Body of pancreas (tissue), 4 donors: ENCODE measurements around the gene PGA4. TPM values are rescaled to one million over a fixed set of nuclear protein-coding genes. Genes with fewer than 3 reads are reported as not detected.

ENCODE experiments used
- ATAC-seq: fragments of 150-250 bp; one replicate; pipeline ENCODE4 v1.9.1; 2016
- DNase-seq, 4 donors: peaks; one replicate each; pipeline ENCODE4 v3.0.0-alpha.2; 2019
- H3K27ac ChIP-seq, 4 donors: fragments of 200-600 bp; sonication (generic); 1 replicate in 3 of 4; 2 replicates in 1 of 4; pipeline versions ENCODE4 v1.5.1 to v1.6.1; 2016 to 2019; ENCODE audit warnings: mild to moderate bottlenecking in 1 of 4, mixed read lengths in 1 of 4, moderate library complexity in 1 of 4
- H3K27me3 ChIP-seq, 2 donors: fragments of 200-600 bp; sonication (generic); one replicate each; pipeline ENCODE4 v1.6.0; 2016; ENCODE audit warnings: mild to moderate bottlenecking in 1 of 2
- H3K36me3 ChIP-seq, 2 donors: fragments of 200-600 bp; sonication (generic); replicated peaks in 1 of 2; 2 replicates each; pipeline ENCODE4 v1.5.1; 2016; ENCODE audit warnings: low read depth in 2 of 2; ENCODE audit not compliant: insufficient read depth in 1 of 2
- H3K4me1 ChIP-seq: fragments of 200-600 bp; sonication (generic); one replicate; pipeline ENCODE4 v1.6.0; 2016
- H3K4me3 ChIP-seq, 2 donors: fragments of 200-600 bp; sonication (generic); 1 replicate in 1 of 2; 2 replicates in 1 of 2; pipeline ENCODE4 v1.5.1; 2016 to 2019
- H3K9me3 ChIP-seq, 3 donors: fragments of 200-600 bp; sonication (generic); 1 replicate in 2 of 3; 2 replicates in 1 of 3; pipeline ENCODE4 v1.5.1; 2016
- POLR2A ChIP-seq, 3 donors: fragments of 450-650 bp; IDR thresholded peaks; one replicate each; pipeline ENCODE4 v1.6.1; 2016; ENCODE audit warnings: antibody characterized with exemption in 3 of 3, mild to moderate bottlenecking in 2 of 3
- WGBS, 2 donors: methylation state at CpG; one replicate each; pipeline ENCODE4 v1.1.5; 2017; 5-methylcytosine and 5-hydroxymethylcytosine counted together
- intact Hi-C: fragments of 100-400 bp; cut with DNase I; formaldehyde crosslinking; loops from one replicate; pipeline ENCODE4 v1.15.1; 2023
- total RNA-seq, 2 donors: library from RNA; depleted of rRNA; stranded (reverse); fragments of >200 nt; gene quantifications; one replicate each; pipeline ENCODE4 v1.1.0, GENCODE V29; 2016
- TF ChIP-seq, protein P1 (sequence below), 7 experiments: fragments of 450-650 bp in 4 of 7; fragments of 200-600 bp in 3 of 7; sonication (generic) in 3 of 7; IDR thresholded peaks; one replicate each; pipeline ENCODE4 v1.5.1; 2016 to 2019; ENCODE audit warnings: antibody characterized with exemption in 7 of 7

The PGA4 gene
- total RNA-seq, 2 donors from 2014 or later: 120 TPM; not detected in 1

DNA sequence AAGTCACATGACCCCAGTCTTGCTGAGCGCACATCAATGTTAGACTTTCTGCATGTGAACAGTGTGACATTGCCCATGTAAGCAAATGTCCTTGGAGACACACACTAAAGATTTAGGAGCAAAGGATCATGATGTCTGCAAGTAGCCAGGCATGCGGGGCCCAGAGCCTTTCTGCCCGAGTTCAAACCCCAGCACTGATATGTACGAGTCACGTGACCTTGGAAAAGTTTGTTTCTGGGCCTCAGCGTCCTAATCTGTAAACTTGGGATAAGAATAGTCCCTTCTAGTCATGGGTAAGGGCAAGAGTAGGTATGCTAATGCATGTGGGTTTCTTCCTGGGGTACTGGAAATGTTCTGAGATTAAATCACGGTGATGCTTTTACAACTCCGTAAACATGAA is 35.6 kb upstream of the PGA4 start:
- Histone ChIP-seq H3K36me3 (no peaks in the 10 kb centered on the region), H3K27me3 (no peaks in the 10 kb centered on the region), H3K9me3 (no peaks in the 10 kb centered on the region), H3K27ac (no peak overlapping the region), H3K4me1 (no peaks in the 10 kb centered on the region), H3K4me3 (no peak overlapping the region)
- no peak for TF ChIP-seq POLR2A (IDR thresholded peaks at IDR 0.05)
- TF ChIP-seq, protein P1, sequence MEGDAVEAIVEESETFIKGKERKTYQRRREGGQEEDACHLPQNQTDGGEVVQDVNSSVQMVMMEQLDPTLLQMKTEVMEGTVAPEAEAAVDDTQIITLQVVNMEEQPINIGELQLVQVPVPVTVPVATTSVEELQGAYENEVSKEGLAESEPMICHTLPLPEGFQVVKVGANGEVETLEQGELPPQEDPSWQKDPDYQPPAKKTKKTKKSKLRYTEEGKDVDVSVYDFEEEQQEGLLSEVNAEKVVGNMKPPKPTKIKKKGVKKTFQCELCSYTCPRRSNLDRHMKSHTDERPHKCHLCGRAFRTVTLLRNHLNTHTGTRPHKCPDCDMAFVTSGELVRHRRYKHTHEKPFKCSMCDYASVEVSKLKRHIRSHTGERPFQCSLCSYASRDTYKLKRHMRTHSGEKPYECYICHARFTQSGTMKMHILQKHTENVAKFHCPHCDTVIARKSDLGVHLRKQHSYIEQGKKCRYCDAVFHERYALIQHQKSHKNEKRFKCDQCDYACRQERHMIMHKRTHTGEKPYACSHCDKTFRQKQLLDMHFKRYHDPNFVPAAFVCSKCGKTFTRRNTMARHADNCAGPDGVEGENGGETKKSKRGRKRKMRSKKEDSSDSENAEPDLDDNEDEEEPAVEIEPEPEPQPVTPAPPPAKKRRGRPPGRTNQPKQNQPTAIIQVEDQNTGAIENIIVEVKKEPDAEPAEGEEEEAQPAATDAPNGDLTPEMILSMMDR (IDR thresholded peaks at IDR 0.05): no peak
- ATAC-seq (no peak), DNase-seq (no peak)
- 60 to 73% methylated on average over 7 to 8 of the region's 8 CpGs for WGBS, 2 donors
- intact Hi-C loops: no loop called here

DNA sequence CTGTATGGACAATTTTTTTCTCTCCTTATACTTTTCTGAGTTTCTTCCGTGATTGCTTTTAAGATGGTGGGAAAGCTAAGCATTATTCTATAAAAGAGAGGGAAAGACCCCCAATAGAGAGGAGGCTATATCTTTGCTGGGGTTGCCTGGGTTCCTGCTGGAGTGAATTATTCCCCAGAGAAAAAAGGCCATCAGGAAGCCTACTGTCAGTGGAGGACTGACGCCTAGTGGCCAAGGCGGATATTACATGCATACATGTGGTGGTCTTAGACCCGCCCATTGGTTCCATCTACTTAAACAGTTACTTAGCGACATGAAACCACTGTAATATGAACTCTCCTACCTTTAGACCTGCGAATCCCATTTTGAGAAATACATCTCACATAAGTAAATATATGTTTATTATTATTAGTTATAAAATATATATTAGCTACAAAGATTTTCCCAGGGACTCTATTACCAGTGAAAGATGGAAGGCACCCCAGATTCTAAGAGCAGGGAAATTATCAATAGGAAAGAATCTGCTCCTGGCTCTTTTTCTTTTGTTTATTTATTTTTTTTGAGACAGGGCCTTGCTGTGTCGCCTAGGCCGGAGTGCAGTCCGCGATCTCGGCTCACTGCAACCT is 34.5 kb upstream of the PGA4 start:
- Histone ChIP-seq H3K36me3 (no peaks in the 10 kb centered on the region), H3K4me1 (no peaks in the 10 kb centered on the region), H3K9me3 (no peaks in the 10 kb centered on the region), H3K27ac (no peak overlapping the region), H3K27me3 (no peaks in the 10 kb centered on the region), H3K4me3 (no peak overlapping the region)
- ATAC-seq (peak; percentile 73), DNase-seq (peak; percentile 71 to 87 (median 78))
- TF ChIP-seq, protein P1 (IDR thresholded peaks at IDR 0.05): peak; percentile 77 to 93 (median 87)
- no peak for TF ChIP-seq POLR2A (IDR thresholded peaks at IDR 0.05)
- intact Hi-C loops: no loop called here
- 39% methylated on average over 11 of the region's 11 CpGs for WGBS, 2 donors

DNA sequence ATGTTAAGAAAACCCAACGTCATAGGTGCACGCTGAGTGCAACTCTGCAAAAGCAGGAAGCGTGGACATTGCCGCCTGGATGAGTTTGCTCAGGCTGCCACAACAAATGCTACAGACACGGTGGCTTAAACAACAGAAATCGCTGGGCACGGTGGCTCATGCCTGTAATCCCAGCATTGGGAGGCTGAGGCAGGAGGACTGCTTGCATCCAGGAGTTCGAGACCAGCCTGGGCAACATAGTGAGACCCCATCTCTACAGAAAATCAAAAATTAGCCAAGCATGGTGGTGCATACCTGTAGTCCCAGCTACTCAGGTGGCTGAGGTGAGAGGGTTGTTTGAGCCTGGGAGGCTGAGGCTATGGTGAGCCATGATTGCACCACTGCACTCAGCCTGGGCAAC is 32.2 kb upstream of the PGA4 start:
- no peak for ATAC-seq
- Histone ChIP-seq H3K4me3 (no peak overlapping the region), H3K36me3 (no peaks in the 10 kb centered on the region), H3K9me3 (no peaks in the 10 kb centered on the region), H3K4me1 (no peaks in the 10 kb centered on the region), H3K27me3 (no peaks in the 10 kb centered on the region), H3K27ac (no peak overlapping the region)
- 75 to 84% methylated on average over 8 of the region's 8 CpGs for WGBS, 2 donors
- DNase-seq: no peak
- intact Hi-C loops: loop anchor here (10.0 kb wide), 1 partner anchor 365 kb away; no protein-coding TSS in a partner anchor
- TF ChIP-seq POLR2A (IDR thresholded peaks at IDR 0.05): no peak
- TF ChIP-seq, protein P1 (IDR thresholded peaks at IDR 0.05): no peak

DNA sequence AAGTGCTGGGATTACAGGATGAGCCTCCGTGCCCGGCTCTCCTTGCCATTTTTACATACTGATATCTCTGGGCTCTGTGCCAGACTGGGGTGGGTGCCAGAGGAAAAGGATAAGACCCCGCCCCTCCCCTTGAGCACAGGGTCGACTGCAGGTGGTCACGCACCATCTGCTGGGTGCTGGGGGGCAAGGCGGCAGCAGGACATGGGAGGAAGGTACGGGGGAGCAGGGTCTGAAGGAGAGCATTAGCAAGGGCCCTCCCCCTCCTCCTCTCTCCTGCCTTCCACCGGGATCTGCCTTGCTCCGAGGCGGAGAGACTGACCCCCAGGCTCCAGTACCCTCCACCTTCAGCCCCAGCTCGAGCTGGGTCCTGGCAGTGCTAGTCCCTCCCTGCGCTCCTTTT is 28.6 kb upstream of the PGA4 start:
- 33 to 35% methylated on average over 9 to 12 of the region's 12 CpGs for WGBS, 2 donors
- TF ChIP-seq, protein P1 (IDR thresholded peaks at IDR 0.05): no peak
- no peak for TF ChIP-seq POLR2A (IDR thresholded peaks at IDR 0.05)
- intact Hi-C loops: loop anchor here (10.0 kb wide), 1 partner anchor 369 kb away; no protein-coding TSS in a partner anchor
- ATAC-seq (no peak), DNase-seq (no peak)
- Histone ChIP-seq H3K4me3 (no peak overlapping the region), H3K27ac (no peak overlapping the region), H3K36me3 (no peaks in the 10 kb centered on the region), H3K4me1 (no peaks in the 10 kb centered on the region), H3K27me3 (no peaks in the 10 kb centered on the region), H3K9me3 (no peaks in the 10 kb centered on the region)

DNA sequence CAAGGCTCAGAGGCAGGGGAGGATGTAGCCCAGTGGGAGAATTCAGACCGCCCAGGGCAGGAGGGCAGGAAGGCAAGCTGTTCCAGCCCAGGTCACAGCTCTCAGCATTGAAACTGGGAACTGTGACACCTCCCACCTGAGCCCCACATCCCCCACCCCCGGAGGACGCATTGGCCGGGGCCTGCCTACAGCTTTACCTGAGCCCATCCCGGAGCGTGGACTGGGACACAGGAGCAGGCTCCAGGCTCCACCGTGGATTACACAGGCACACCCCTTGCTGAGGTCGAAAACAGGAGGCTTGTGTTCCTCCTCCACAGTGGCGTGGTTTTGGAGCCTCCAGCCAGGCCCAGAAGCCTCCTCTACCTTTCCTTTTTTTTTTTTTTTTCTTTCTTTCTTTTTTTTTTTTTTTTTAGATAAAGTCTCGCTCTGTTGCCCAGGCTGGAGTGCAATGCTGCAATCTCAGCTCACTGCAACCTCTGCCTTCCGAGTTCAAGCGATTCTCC is 27.9 kb upstream of the PGA4 start:
- Histone ChIP-seq H3K27me3 (no peaks in the 10 kb centered on the region), H3K9me3 (no peaks in the 10 kb centered on the region), H3K4me1 (no peaks in the 10 kb centered on the region), H3K4me3 (no peak overlapping the region), H3K36me3 (no peaks in the 10 kb centered on the region), H3K27ac (no peak overlapping the region)
- DNase-seq (no peak), ATAC-seq (no peak)
- TF ChIP-seq POLR2A (IDR thresholded peaks at IDR 0.05): no peak
- TF ChIP-seq, protein P1 (IDR thresholded peaks at IDR 0.05): no peak
- 74 to 75% methylated on average over 10 to 12 of the region's 12 CpGs for WGBS, 2 donors
- intact Hi-C loops: loop anchor here (10.0 kb wide), 1 partner anchor 369 kb away; no protein-coding TSS in a partner anchor
